GM18502 (cell line): ENCODE measurements around the gene IL17RB.

Experiments
- ATAC-seq: cut with Tn5 transposase; IDR thresholded peaks from one replicate; pipeline ENCODE4 v1.9.1; 2021; ENCODE audit warnings: mild to moderate bottlenecking; ENCODE audit not compliant: unreplicated experiment, poor library complexity

Gene IL17RB

GRCh38 chr3:53900666-53901331, 54.4 kb downstream of the IL17RB start:
- ATAC-seq = no peak

GRCh38 chr3:53902067-53902466, 55.7 kb downstream of the IL17RB start:
- no peak for ATAC-seq

GRCh38 chr3:53902711-53903110, 56.3 kb downstream of the IL17RB start:
- no peak for ATAC-seq

- ATAC-seq = no peak
These were observed 67.0 kb downstream of the IL17RB start for GRCh38 chr3:53913401-53913800.
